ENCODE measurements around the gene CCNB1IP1. TPM values are rescaled to one million over a fixed set of nuclear protein-coding genes. Genes with fewer than 3 reads are reported as not detected.
"Not testable (repeated sequence)": the region's sequence is repeated elsewhere in the genome, so short reads cannot be mapped to it uniquely, and the experiment has no call there.

Gene CCNB1IP1
- total and polyA plus RNA-seq, 7 donors = 11.9 to 67.4 (median 35.9) TPM

DNA sequence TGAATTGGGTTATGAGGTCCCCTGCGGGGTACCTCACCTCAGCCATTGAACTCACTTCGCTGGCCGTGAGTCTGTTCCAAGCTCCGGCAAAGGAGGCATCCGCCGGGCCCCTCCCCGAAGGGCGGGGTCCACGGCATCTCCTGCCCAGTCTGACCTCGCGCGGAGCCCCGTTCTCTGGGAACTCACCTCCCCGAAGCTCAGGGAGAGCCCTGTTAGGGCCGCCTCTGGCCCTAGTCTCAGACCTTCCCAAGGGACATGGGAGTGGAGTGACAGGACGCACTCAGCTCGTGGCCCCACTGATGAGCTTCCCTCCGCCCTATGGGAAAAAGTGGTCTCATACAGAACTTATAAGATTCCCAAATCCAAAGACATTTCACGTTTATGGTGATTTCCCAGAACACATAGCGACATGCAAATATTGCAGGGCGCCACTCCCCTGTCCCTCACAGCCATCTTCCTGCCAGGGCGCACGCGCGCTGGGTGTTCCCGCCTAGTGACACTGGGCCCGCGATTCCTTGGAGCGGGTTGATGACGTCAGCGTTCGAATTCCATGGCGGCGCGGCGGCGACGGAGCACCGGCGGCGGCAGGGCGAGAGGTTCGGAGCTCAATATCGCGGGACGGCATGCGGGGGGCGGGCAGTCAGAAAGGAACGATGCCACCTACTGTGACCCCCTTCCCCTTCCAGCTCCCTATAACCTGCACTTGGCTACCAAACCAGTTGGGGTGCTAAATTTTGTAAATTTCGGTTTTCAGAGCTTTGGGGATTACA, 10.2 kb upstream of the CCNB1IP1 start, which contains the start of gene PARP2:
Gene PARP2, plus strand, starts transcription at position 544 of the 770 bp plus-strand sequence. Its CDS starts 7 bp downstream, at position 551.
- Histone ChIP-seq H3K4me1 (peaks cover 4% of the 10 kb centered on the region), H3K27me3 (ENCODE audit: insufficient read depth in 3 of 3, low read length in 2 of 3) (no peaks in the 10 kb centered on the region), H3K9me3 (no peaks in the 10 kb centered on the region), H3K36me3 (ENCODE audit: insufficient read depth in 1 of 2, low read depth in 1 of 2) (peaks cover 2 to 34% of the 10 kb centered on the region in 2 donors), H3K27ac (peak within 1 kb of the TSS; percentile 93), H3K4me3 (peak within 1 kb of the TSS; percentile 90)
- TF ChIP-seq, protein P1, sequence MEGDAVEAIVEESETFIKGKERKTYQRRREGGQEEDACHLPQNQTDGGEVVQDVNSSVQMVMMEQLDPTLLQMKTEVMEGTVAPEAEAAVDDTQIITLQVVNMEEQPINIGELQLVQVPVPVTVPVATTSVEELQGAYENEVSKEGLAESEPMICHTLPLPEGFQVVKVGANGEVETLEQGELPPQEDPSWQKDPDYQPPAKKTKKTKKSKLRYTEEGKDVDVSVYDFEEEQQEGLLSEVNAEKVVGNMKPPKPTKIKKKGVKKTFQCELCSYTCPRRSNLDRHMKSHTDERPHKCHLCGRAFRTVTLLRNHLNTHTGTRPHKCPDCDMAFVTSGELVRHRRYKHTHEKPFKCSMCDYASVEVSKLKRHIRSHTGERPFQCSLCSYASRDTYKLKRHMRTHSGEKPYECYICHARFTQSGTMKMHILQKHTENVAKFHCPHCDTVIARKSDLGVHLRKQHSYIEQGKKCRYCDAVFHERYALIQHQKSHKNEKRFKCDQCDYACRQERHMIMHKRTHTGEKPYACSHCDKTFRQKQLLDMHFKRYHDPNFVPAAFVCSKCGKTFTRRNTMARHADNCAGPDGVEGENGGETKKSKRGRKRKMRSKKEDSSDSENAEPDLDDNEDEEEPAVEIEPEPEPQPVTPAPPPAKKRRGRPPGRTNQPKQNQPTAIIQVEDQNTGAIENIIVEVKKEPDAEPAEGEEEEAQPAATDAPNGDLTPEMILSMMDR (IDR thresholded peaks at IDR 0.05) = peak; percentile 8
- DNase-seq (peak; percentile 97 to 99), ATAC-seq (peak; percentile 96 to 97 (median 97))
- WGBS, 3 donors = 0% methylated on average over 50 of the region's 50 CpGs
- intact Hi-C loops (cut with DNase I) = loop anchor here (2.0 to 5.0 kb wide), 2 partner anchors 112 to 119 kb away; partner anchors contain the start of genes APEX1 (in 1 of the 2), OSGEP (in 1 of the 2) and PIP4P1 (in 1 of the 2)

DNA sequence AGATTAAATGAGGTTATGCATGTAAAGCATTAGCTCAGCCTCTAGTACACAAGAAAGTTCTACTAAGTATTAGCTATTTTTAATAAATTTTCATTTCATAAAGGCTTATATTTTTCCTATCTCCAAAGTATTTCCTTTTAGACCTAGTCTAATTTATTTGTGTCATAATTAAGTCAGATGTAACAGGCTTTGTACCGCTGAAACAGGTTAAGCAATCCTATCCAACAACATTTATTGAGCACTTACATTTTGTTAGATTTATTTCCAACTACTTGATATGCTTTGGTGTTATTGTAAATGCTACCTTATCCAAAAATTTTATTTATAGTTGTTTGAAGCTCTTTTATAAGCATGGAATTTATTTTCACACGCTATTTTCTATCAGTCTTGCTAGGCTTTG, 8.6 kb upstream of the CCNB1IP1 start:
- no peaks in the 10 kb centered on the region for H3K9me3 ChIP-seq
- WGBS, 3 donors = 57 to 70% (median 57%) methylated on average over 2 of the region's 2 CpGs
- ATAC-seq (no peak), DNase-seq (no peak)
- peak overlapping the region; percentile 90 for H3K4me3 ChIP-seq
- TF ChIP-seq, protein P1 (IDR thresholded peaks at IDR 0.05) = no peak
- intact Hi-C loops (cut with DNase I) = loop anchor here (2.0 to 5.0 kb wide), 2 partner anchors 113 to 121 kb away; partner anchors contain the start of genes APEX1 (in 1 of the 2), OSGEP (in 1 of the 2) and PIP4P1 (in 1 of the 2)
- H3K36me3 ChIP-seq (ENCODE audit: insufficient read depth in 1 of 2, low read depth in 1 of 2) = peaks cover 2 to 19% of the 10 kb centered on the region in 2 donors
- H3K27me3 ChIP-seq (ENCODE audit: insufficient read depth in 3 of 3, low read length in 2 of 3) = no peaks in the 10 kb centered on the region
- H3K4me1 ChIP-seq = peaks cover 4% of the 10 kb centered on the region
- peak overlapping the region; percentile 93 for H3K27ac ChIP-seq

DNA sequence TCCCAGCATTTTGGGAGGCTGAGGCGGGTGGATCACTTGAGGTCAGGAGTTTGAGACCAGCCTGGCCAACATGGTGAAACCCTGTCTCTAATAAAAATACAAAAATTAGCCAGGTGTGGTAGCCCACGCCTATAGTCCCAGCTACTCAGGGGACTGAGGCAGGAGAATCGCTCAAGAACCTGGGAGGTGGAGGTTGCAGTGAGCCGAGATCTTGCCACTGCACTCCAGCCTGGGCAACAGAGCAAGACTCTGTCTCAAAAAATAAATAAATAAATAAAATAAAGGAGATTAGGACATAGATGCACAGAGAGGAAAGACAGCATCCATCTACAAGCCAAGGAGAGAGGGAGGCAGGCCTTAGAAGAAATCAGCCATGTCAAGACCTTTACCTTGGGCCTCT, 8.0 kb upstream of the CCNB1IP1 start:
- H3K4me3 ChIP-seq; H3K4me1 ChIP-seq; DNase-seq; ATAC-seq; H3K27me3 ChIP-seq (ENCODE audit: insufficient read depth in 3 of 3, low read length in 2 of 3); H3K9me3 ChIP-seq; H3K27ac ChIP-seq: not testable (repeated sequence)
- 85 to 93% (median 88%) methylated on average over 4 of the region's 4 CpGs for WGBS, 3 donors
- intact Hi-C loops (cut with DNase I) = loop anchor here in 1 of 2 donors (5.0 kb wide), 1 partner anchor 121 kb away; the partner anchor contains the start of gene PIP4P1
- H3K36me3 ChIP-seq (ENCODE audit: insufficient read depth in 1 of 2, low read depth in 1 of 2) = peaks cover 2 to 13% of the 10 kb centered on the region in 2 donors

DNA sequence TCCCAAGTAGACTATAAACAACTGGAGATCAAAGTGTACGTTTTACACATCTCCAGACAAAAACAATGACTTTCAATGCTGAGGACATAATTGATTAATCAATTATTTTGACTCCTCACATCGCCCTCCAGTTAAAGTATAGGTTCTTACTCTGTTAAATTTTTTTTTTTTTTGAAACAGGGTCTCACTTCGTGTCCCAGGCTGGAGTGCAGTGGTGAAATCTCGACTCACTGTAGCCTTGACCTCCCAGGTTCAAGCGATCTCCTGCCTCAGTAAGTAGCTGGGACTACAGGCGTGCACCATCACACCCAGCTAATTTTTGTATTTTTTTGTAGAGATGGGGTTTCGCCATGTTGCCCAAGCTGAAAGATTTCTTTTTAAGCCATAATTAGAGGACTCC, 938 bp upstream of the CCNB1IP1 start:
- intact Hi-C loops (cut with DNase I) = loop anchor here in 1 of 2 donors (10.0 kb wide), 1 partner anchor 351 kb away; the partner anchor contains the start of genes ANG and RNASE4
- H3K27ac ChIP-seq = no peak overlapping the region
- peaks cover 14% of the 10 kb centered on the region for H3K4me1 ChIP-seq
- H3K36me3 ChIP-seq (ENCODE audit: insufficient read depth in 1 of 2, low read depth in 1 of 2) = peaks cover 0 to 1% of the 10 kb centered on the region in 2 donors
- no peaks in the 10 kb centered on the region for H3K9me3 ChIP-seq
- 82 to 85% (median 84%) methylated on average over 7 of the region's 7 CpGs for WGBS, 3 donors
- no peak for ATAC-seq
- no peaks in the 10 kb centered on the region for H3K27me3 ChIP-seq (ENCODE audit: insufficient read depth in 3 of 3, low read length in 2 of 3)
- TF ChIP-seq, protein P1 (IDR thresholded peaks at IDR 0.05) = no peak
- H3K4me3 ChIP-seq = no peak overlapping the region
- DNase-seq = no peak

DNA sequence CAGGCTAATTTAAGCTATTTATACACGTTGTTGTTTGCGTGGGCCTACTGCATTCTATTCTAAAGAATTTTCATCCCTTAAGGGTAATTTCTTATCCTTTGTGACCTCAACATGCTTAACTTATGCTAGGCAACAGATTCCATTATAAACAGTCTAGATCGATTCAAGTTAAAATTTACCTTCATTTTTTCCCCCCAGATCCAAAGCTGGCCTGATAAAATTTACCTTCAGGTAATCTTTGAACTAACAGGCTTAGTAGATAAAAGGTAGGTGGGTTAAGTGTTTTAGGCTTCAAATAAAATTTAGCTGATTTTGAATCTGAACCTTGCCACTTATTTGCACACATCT, 389 bp upstream of the CCNB1IP1 start:
- ATAC-seq (peak in 1 of 4 donors; percentile 16), DNase-seq (no peak)
- H3K27ac ChIP-seq = peak overlapping the region; percentile 85
- intact Hi-C loops (cut with DNase I) = loop anchor here in 1 of 2 donors (10.0 kb wide), 1 partner anchor 351 kb away; the partner anchor contains the start of genes ANG and RNASE4
- H3K4me1 ChIP-seq = peaks cover 14% of the 10 kb centered on the region
- H3K9me3 ChIP-seq = no peaks in the 10 kb centered on the region
- WGBS, 3 donors = 9 to 16% (median 13%) methylated on average over 3 of the region's 3 CpGs
- TF ChIP-seq, protein P1 (IDR thresholded peaks at IDR 0.05) = no peak
- no peaks in the 10 kb centered on the region for H3K27me3 ChIP-seq (ENCODE audit: insufficient read depth in 3 of 3, low read length in 2 of 3)
- peaks cover 0 to 7% of the 10 kb centered on the region in 2 donors for H3K36me3 ChIP-seq (ENCODE audit: insufficient read depth in 1 of 2, low read depth in 1 of 2)
- peak overlapping the region; percentile 77 for H3K4me3 ChIP-seq
